ENCODE measurements around the gene CACNA2D1.

GRCh38 chr7:82166260-82167015, 277.1 kb downstream of the CACNA2D1 start:
- TF ChIP-seq, protein P1, sequence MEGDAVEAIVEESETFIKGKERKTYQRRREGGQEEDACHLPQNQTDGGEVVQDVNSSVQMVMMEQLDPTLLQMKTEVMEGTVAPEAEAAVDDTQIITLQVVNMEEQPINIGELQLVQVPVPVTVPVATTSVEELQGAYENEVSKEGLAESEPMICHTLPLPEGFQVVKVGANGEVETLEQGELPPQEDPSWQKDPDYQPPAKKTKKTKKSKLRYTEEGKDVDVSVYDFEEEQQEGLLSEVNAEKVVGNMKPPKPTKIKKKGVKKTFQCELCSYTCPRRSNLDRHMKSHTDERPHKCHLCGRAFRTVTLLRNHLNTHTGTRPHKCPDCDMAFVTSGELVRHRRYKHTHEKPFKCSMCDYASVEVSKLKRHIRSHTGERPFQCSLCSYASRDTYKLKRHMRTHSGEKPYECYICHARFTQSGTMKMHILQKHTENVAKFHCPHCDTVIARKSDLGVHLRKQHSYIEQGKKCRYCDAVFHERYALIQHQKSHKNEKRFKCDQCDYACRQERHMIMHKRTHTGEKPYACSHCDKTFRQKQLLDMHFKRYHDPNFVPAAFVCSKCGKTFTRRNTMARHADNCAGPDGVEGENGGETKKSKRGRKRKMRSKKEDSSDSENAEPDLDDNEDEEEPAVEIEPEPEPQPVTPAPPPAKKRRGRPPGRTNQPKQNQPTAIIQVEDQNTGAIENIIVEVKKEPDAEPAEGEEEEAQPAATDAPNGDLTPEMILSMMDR (IDR thresholded peaks at IDR 0.05; ENCODE audit: low read depth, low read length), result no peak
- no peak for TF ChIP-seq POLR2A (IDR thresholded peaks at IDR 0.05; ENCODE audit: extremely low read depth, insufficient read length)
